Measurements from ENCODE around the gene CHPT1.

Gene CHPT1

GRCh38 chr12:101696251-101697196 is 916 bp upstream of the CHPT1 start:
- DNase-seq (ENCODE audit: insufficient read length, low spot score), result no peak
- FAIRE-seq, result no peak
- no peak for TF ChIP-seq CTCF (IDR thresholded peaks at IDR 0.05; ENCODE audit: insufficient read depth, missing control alignments)

- FAIRE-seq, result no peak
- TF ChIP-seq CTCF (IDR thresholded peaks at IDR 0.05; ENCODE audit: insufficient read depth, missing control alignments), result no peak
- no peak for DNase-seq (ENCODE audit: insufficient read length, low spot score)
Measured at GRCh38 chr12:101697930-101698799, 725 bp downstream of the CHPT1 start.

- peak; percentile 22 for TF ChIP-seq CTCF (IDR thresholded peaks at IDR 0.05; ENCODE audit: insufficient read depth, missing control alignments)
- FAIRE-seq (no peak), DNase-seq (ENCODE audit: insufficient read length, low spot score) (no peak)
Measured at GRCh38 chr12:101698800-101699347, 1.4 kb downstream of the CHPT1 start.

GRCh38 chr12:101700299-101700820 is 2.9 kb downstream of the CHPT1 start:
- DNase-seq (ENCODE audit: insufficient read length, low spot score), result no peak
- FAIRE-seq, result no peak
- TF ChIP-seq CTCF (IDR thresholded peaks at IDR 0.05; ENCODE audit: insufficient read depth, missing control alignments), result no peak

GRCh38 chr12:101703487-101703886 is 6.0 kb downstream of the CHPT1 start:
- FAIRE-seq (no peak), DNase-seq (ENCODE audit: insufficient read length, low spot score) (no peak)
- no peak for TF ChIP-seq CTCF (IDR thresholded peaks at IDR 0.05; ENCODE audit: insufficient read depth, missing control alignments)

- FAIRE-seq, result no peak
- DNase-seq (ENCODE audit: insufficient read length, low spot score), result no peak
- TF ChIP-seq CTCF (IDR thresholded peaks at IDR 0.05; ENCODE audit: insufficient read depth, missing control alignments), result no peak
Measured at GRCh38 chr12:101706403-101706802, 9.0 kb downstream of the CHPT1 start.

Measured in D721Med (cell line).